T follicular helper cell (primary cell): ENCODE measurements around the gene IGF2BP2.
"Not testable (repeated sequence)": the region's sequence is repeated elsewhere in the genome, so short reads cannot be mapped to it uniquely, and the experiment has no call there.

Experiments used
- DNase-seq: peaks from one replicate; pipeline ENCODE4 v3.0.0-alpha.2; 2020; ENCODE audit warnings: low read depth

The IGF2BP2 gene

GRCh38 chr3:185659942-185660921 is 164.6 kb downstream of the IGF2BP2 start:
- peak; percentile 28 for DNase-seq

GRCh38 chr3:185658943-185659342 is 165.9 kb downstream of the IGF2BP2 start:
- DNase-seq, result no peak

- no peak for DNase-seq
Measured at GRCh38 chr3:185658504-185658912, 166.3 kb downstream of the IGF2BP2 start.

- DNase-seq, result no peak
Measured at GRCh38 chr3:185657691-185658503, 166.9 kb downstream of the IGF2BP2 start.

- no peak for DNase-seq
Measured at GRCh38 chr3:185657211-185657610, 167.6 kb downstream of the IGF2BP2 start.

GRCh38 chr3:185656321-185656840 is 168.5 kb downstream of the IGF2BP2 start:
- no peak for DNase-seq

GRCh38 chr3:185655426-185656320 is 169.2 kb downstream of the IGF2BP2 start:
- DNase-seq, result no peak

- DNase-seq, result no peak
Measured at GRCh38 chr3:185654758-185655145, 170.1 kb downstream of the IGF2BP2 start.

GRCh38 chr3:185653949-185654757 is 170.7 kb downstream of the IGF2BP2 start:
- no peak for DNase-seq

- DNase-seq, result no peak
Measured at GRCh38 chr3:185651971-185652370, 172.9 kb downstream of the IGF2BP2 start.

GRCh38 chr3:185649414-185649813 is 175.4 kb downstream of the IGF2BP2 start:
- no peak for DNase-seq

- DNase-seq, result no peak
Measured at GRCh38 chr3:185648396-185648795, 176.4 kb downstream of the IGF2BP2 start.

- DNase-seq, result no peak
Measured at GRCh38 chr3:185647880-185648210, 177.0 kb downstream of the IGF2BP2 start.

GRCh38 chr3:185647134-185647879 is 177.5 kb downstream of the IGF2BP2 start:
- no peak for DNase-seq

GRCh38 chr3:185646382-185647133 is 178.3 kb downstream of the IGF2BP2 start:
- DNase-seq, result no peak

- no peak for DNase-seq
Measured at GRCh38 chr3:185645596-185646381, 179.1 kb downstream of the IGF2BP2 start.

GRCh38 chr3:185645191-185645590 is 179.7 kb downstream of the IGF2BP2 start:
- not testable (repeated sequence) for DNase-seq

GRCh38 chr3:185640308-185640707 is 184.5 kb downstream of the IGF2BP2 start:
- DNase-seq, result no peak
